H9 (cell line): Measurements from ENCODE around the gene TTC28. TPM values are rescaled to one million over a fixed set of nuclear protein-coding genes. Genes with fewer than 3 reads are reported as not detected.

ENCODE experiments used
- DNase-seq: peaks from one replicate; pipeline ENCODE4 v3.0.0-alpha.2; 2017
- H2AFZ ChIP-seq: one replicate; pipeline ENCODE4 v1.6.1; 2013; ENCODE audit warnings: mild to moderate bottlenecking, low read length, control low read depth, moderate library complexity
- H2AK5ac ChIP-seq: 2 replicates; pipeline ENCODE4 v1.6.1; 2013; ENCODE audit warnings: low read length, control low read depth, mixed read lengths; ENCODE audit not compliant: insufficient read length
- H2BK120ac ChIP-seq: one replicate; pipeline ENCODE4 v1.6.1; 2013; ENCODE audit warnings: low read depth, mild to moderate bottlenecking, low read length, control low read depth, inconsistent platforms; ENCODE audit not compliant: poor library complexity, severe bottlenecking
- H2BK12ac ChIP-seq: 2 replicates; pipeline ENCODE4 v1.6.1; 2013; ENCODE audit warnings: low read length, control low read depth, mixed read lengths, low read depth; ENCODE audit not compliant: insufficient read length
- H2BK15ac ChIP-seq: 2 replicates; pipeline ENCODE4 v1.6.1; 2013; ENCODE audit warnings: low read depth, low read length, control low read depth
- H2BK20ac ChIP-seq: one replicate; pipeline ENCODE4 v1.6.1; 2013; ENCODE audit warnings: low read depth, mild to moderate bottlenecking, low read length, control low read depth, inconsistent platforms; ENCODE audit not compliant: poor library complexity, severe bottlenecking
- H2BK5ac ChIP-seq: 2 replicates; pipeline ENCODE4 v1.6.1; 2013; ENCODE audit warnings: low read length, control low read depth, mixed read lengths; ENCODE audit not compliant: insufficient read length
- H3K14ac ChIP-seq: 2 replicates; pipeline ENCODE4 v1.6.1; 2013; ENCODE audit warnings: low read length, control low read depth; ENCODE audit not compliant: insufficient read depth
- H3K18ac ChIP-seq: 2 replicates; pipeline ENCODE4 v1.6.1; 2013; ENCODE audit warnings: low read depth, mild to moderate bottlenecking, mixed read lengths, low read length, control low read depth; ENCODE audit not compliant: insufficient read length
- H3K23ac ChIP-seq: 2 replicates; pipeline ENCODE4 v1.6.1; 2013; ENCODE audit warnings: low read length, control low read depth, mixed read lengths, low read depth; ENCODE audit not compliant: insufficient read length
- H3K23me2 ChIP-seq: 2 replicates; pipeline ENCODE4 v1.6.1; 2013; ENCODE audit warnings: low read depth, mild to moderate bottlenecking, mixed read lengths, low read length, control low read depth; ENCODE audit not compliant: insufficient read length, poor library complexity, severe bottlenecking
- H3K27ac ChIP-seq: 2 replicates; pipeline ENCODE4 v1.5.1; 2013; ENCODE audit warnings: low read length, control low read depth, mixed read lengths, low read depth; ENCODE audit not compliant: insufficient read length
- H3K27me3 ChIP-seq: 2 replicates; pipeline ENCODE4 v1.6.1; 2013; ENCODE audit warnings: low read length, control low read depth, inconsistent platforms; ENCODE audit not compliant: insufficient read depth
- H3K4ac ChIP-seq: 2 replicates; pipeline ENCODE4 v1.6.1; 2013; ENCODE audit warnings: low read depth, mild to moderate bottlenecking, control low read depth, inconsistent platforms, low read length, moderate library complexity
- H3K4me1 ChIP-seq: 2 replicates; pipeline ENCODE4 v1.6.1; 2013; ENCODE audit warnings: low read length, control low read depth, inconsistent platforms; ENCODE audit not compliant: insufficient read depth
- H3K4me2 ChIP-seq: 2 replicates; pipeline ENCODE4 v1.6.1; 2013; ENCODE audit warnings: low read length, control low read depth, mixed read lengths; ENCODE audit not compliant: insufficient read length, insufficient read depth
- H3K56ac ChIP-seq: 2 replicates; pipeline ENCODE4 v1.6.1; 2013; ENCODE audit warnings: low read depth, mild to moderate bottlenecking, mixed read lengths, low read length, control low read depth; ENCODE audit not compliant: insufficient read length
- H3K79me1 ChIP-seq: 2 replicates; pipeline ENCODE4 v1.6.1; 2013; ENCODE audit warnings: low read depth, mild to moderate bottlenecking, moderate library complexity, low read length, control low read depth, inconsistent platforms; ENCODE audit not compliant: insufficient read depth, poor library complexity, severe bottlenecking
- H3K79me2 ChIP-seq: 2 replicates; pipeline ENCODE4 v1.6.1; 2013; ENCODE audit warnings: low read length, control low read depth, inconsistent platforms; ENCODE audit not compliant: insufficient read depth
- H3K9ac ChIP-seq: 2 replicates; pipeline ENCODE4 v1.6.1; 2013; ENCODE audit warnings: low read length, control low read depth, mixed read lengths; ENCODE audit not compliant: insufficient read length; ENCODE audit errors: extremely low read depth
- H3K9me3 ChIP-seq: one replicate; pipeline ENCODE4 v1.6.1; 2013; ENCODE audit warnings: low read depth, low read length, inconsistent platforms; ENCODE audit not compliant: control insufficient read depth
- H3T11ph ChIP-seq: one replicate; pipeline ENCODE4 v1.6.1; 2013; ENCODE audit warnings: mild to moderate bottlenecking, low read length, control low read depth, inconsistent platforms
- H4K20me1 ChIP-seq: one replicate; pipeline ENCODE4 v1.6.1; 2013; ENCODE audit not compliant: control insufficient read depth, insufficient read length, insufficient read depth
- H4K5ac ChIP-seq: 2 replicates; pipeline ENCODE4 v1.6.1; 2013; ENCODE audit warnings: low read depth, mild to moderate bottlenecking, mixed read lengths, low read length, control low read depth; ENCODE audit not compliant: insufficient read length
- H4K8ac ChIP-seq: replicated peaks from 2 replicates; pipeline ENCODE4 v1.6.1; 2013; ENCODE audit warnings: low read length, control low read depth, mixed read lengths, low read depth; ENCODE audit not compliant: insufficient read length
- H4K91ac ChIP-seq: 2 replicates; pipeline ENCODE4 v1.6.1; 2013; ENCODE audit warnings: low read depth, mild to moderate bottlenecking, moderate library complexity, mixed read lengths, low read length, control low read depth; ENCODE audit not compliant: insufficient read length
- H3K27ac Mint-ChIP-seq, 3 experiments: 2 replicates in 2 of 3; 3 replicates in 1 of 3; pipeline ENCODE4 v1.8.0; 2020 to 2021; ENCODE audit warnings: mixed read lengths in 3 of 3, mild to moderate bottlenecking in 1 of 3, moderate library complexity in 1 of 3
- H3K27me3 Mint-ChIP-seq: 2 replicates; pipeline ENCODE4 v1.8.0; 2021; ENCODE audit warnings: low read depth, mild to moderate bottlenecking, moderate library complexity, mixed read lengths
- H3K36me3 Mint-ChIP-seq, 3 experiments: 2 replicates in 2 of 3; 3 replicates in 1 of 3; pipeline ENCODE4 v1.8.0; 2020 to 2021; ENCODE audit warnings: low read depth in 3 of 3, mixed read lengths in 3 of 3; ENCODE audit not compliant: insufficient read depth in 1 of 3
- H3K4me1 Mint-ChIP-seq, 2 experiments: 2 replicates each; pipeline ENCODE4 v1.8.0; 2020; ENCODE audit warnings: mixed read lengths in 2 of 2
- H3K4me3 Mint-ChIP-seq, 2 experiments: 2 replicates in 1 of 2; 3 replicates in 1 of 2; pipeline ENCODE4 v1.8.0; 2020 to 2021; ENCODE audit warnings: mild to moderate bottlenecking in 2 of 2, mixed read lengths in 2 of 2, moderate library complexity in 1 of 2
- H3K9me3 Mint-ChIP-seq, 2 experiments: 2 replicates in 1 of 2; 3 replicates in 1 of 2; pipeline ENCODE4 v1.8.0; 2020; ENCODE audit warnings: mild to moderate bottlenecking in 2 of 2, mixed read lengths in 2 of 2, moderate library complexity in 1 of 2
- WGBS: extraction: QIAGEN DNeasy Blood & Tissue Kit; methylation state at CpG from one replicate; pipeline ENCODE4 v1.1.7; 2013; ENCODE audit warnings: missing lambda C conversion rate, low lambda C conversion rate, mixed read lengths; ENCODE audit not compliant: insufficient read length; ENCODE audit errors: extremely low coverage; 5-methylcytosine and 5-hydroxymethylcytosine counted together
- total RNA-seq: library from RNA; stranded (reverse); gene quantifications from 2 replicates; pipeline ENCODE4 v1.2.1, GENCODE V29; 2021
- TF ChIP-seq, protein P1 (sequence below): fragments of 200-600 bp; sonication (generic); conservative IDR thresholded peaks from 3 replicates; pipeline ENCODE4 v1.8.0; 2021; ENCODE audit warnings: antibody characterized with exemption, mild to moderate bottlenecking

TTC28 gene
- total RNA-seq, 1 experiment from 2014 or later: 13.6 TPM

DNA sequence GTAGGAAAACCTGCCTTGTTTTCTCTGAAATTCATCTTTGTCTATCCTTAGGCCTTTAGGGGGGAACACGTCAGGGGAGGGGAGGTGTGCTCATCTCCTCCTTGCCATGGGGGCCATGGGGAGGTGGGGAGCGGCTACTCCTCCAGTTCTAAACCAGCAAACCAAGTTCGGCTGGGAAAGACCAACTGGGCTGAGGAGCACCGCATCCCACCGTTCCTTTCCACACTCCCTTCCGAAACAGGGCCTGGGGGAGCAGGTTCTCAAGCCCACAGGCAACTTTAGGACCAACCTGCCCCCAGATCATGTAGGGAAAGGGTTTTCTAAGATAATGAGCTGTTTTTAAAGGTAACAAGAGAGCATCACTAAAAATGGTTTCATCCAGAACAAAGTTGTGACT lies 683.1 kb downstream of the TTC28 start:
- no peak for DNase-seq
- H3K79me1 ChIP-seq: no peaks in the 10 kb centered on the region
- H3K14ac ChIP-seq: no peak overlapping the region; the same call in 1 of the 2 replicates
- H3K9me3 Mint-ChIP-seq: no peaks in the 10 kb centered on the region
- no peak overlapping the region for H3K4ac ChIP-seq
- no peaks in the 10 kb centered on the region for H3K27me3 ChIP-seq
- H3K4me3 Mint-ChIP-seq: no peak overlapping the region
- no peak overlapping the region for H3K4me2 ChIP-seq
- no peak overlapping the region for H3K23ac ChIP-seq
- H2AFZ ChIP-seq: no peak overlapping the region
- no peak overlapping the region for H4K91ac ChIP-seq
- no peak overlapping the region for H2BK12ac ChIP-seq
- no peaks in the 10 kb centered on the region for H3K23me2 ChIP-seq
- no peak overlapping the region for H2BK5ac ChIP-seq
- H3K4me1 Mint-ChIP-seq: peaks cover 13 to 14% of the 10 kb centered on the region in 2 experiments
- no peak overlapping the region for H3K18ac ChIP-seq
- no peaks in the 10 kb centered on the region for H3K27me3 Mint-ChIP-seq
- no peak overlapping the region for H3K27ac ChIP-seq
- H3K4me1 ChIP-seq: no peaks in the 10 kb centered on the region; the same call in 1 of the 2 replicates
- H3T11ph ChIP-seq: no peak overlapping the region
- H3K9me3 ChIP-seq: no peaks in the 10 kb centered on the region
- H4K5ac ChIP-seq: no peak overlapping the region
- no peaks in the 10 kb centered on the region for H3K79me2 ChIP-seq
- no peak overlapping the region for H2AK5ac ChIP-seq
- no peak overlapping the region for H4K8ac ChIP-seq
- TF ChIP-seq, protein P1, sequence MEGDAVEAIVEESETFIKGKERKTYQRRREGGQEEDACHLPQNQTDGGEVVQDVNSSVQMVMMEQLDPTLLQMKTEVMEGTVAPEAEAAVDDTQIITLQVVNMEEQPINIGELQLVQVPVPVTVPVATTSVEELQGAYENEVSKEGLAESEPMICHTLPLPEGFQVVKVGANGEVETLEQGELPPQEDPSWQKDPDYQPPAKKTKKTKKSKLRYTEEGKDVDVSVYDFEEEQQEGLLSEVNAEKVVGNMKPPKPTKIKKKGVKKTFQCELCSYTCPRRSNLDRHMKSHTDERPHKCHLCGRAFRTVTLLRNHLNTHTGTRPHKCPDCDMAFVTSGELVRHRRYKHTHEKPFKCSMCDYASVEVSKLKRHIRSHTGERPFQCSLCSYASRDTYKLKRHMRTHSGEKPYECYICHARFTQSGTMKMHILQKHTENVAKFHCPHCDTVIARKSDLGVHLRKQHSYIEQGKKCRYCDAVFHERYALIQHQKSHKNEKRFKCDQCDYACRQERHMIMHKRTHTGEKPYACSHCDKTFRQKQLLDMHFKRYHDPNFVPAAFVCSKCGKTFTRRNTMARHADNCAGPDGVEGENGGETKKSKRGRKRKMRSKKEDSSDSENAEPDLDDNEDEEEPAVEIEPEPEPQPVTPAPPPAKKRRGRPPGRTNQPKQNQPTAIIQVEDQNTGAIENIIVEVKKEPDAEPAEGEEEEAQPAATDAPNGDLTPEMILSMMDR: no peak
- no peak overlapping the region for H3K56ac ChIP-seq
- peak overlapping the region in 1 of 3 experiments; percentile 62; a peak in 1 of 7 replicates for H3K27ac Mint-ChIP-seq
- no peak overlapping the region for H3K9ac ChIP-seq
- H2BK20ac ChIP-seq: no peak overlapping the region
- H3K36me3 Mint-ChIP-seq: no peaks in the 10 kb centered on the region; a peak in 1 of 7 replicates
- WGBS: no CpG with 5 or more reads among the region's 6 CpGs
- no peak overlapping the region for H2BK120ac ChIP-seq
- no peaks in the 10 kb centered on the region for H4K20me1 ChIP-seq
- H2BK15ac ChIP-seq: no peak overlapping the region
